ENCODE data around the gene ARHGAP35. TPM values are rescaled to one million over a fixed set of nuclear protein-coding genes. Genes with fewer than 3 reads are reported as not detected.
"Not testable (repeated sequence)": the region's sequence is repeated elsewhere in the genome, so short reads cannot be mapped to it uniquely, and the experiment has no call there.

ARHGAP35 gene
- total RNA-seq, 2 donors from 2014 or later = 22.7 to 30.0 TPM

GRCh38 chr19:46850228-46851203 lies 10.3 kb upstream of the ARHGAP35 start, which contains the start of gene AP2S1:
AP2S1 (minus strand) TSS chr19:46850846; CDS start chr19:46850766, 80 bp downstream.
- no peaks in the 10 kb centered on the region for H3K27me3 Mint-ChIP-seq (ENCODE audit: low read depth)
- no peaks in the 10 kb centered on the region for H3K9me3 Mint-ChIP-seq
- ATAC-seq (replicated peaks in 1 of 2) (peak; percentile 99), DNase-seq (peak; percentile 92 to 94)
- H3K4me1 Mint-ChIP-seq (ENCODE audit: low read depth) = peaks cover 26% of the 10 kb centered on the region
- peak within 1 kb of the TSS; percentile 41 for H3K27ac Mint-ChIP-seq
- peak within 1 kb of the TSS; percentile 85 to 92 for H3K4me3 Mint-ChIP-seq
- peaks cover 0 to 3% of the 10 kb centered on the region in 2 donors for H3K36me3 Mint-ChIP-seq (ENCODE audit: insufficient read depth in 2 of 2)

DNA sequence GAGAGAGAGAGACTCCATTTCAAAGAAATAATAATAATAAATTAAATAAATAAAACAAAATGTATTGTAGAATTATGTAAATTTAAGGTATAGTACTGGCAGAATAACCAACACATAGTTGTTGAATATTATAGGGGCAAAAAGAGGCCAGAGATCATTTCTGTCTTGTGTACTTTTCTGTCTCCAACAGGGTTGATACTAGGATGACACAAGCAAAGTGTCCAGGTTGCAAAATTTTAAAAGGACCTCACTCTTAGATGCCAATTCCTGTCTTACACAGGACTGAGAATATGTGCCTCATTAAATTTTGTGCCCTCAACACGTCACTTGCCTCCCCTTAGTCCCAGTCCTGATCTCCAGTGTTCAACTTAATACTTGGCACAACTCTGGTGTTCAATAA lies 8.0 kb upstream of the ARHGAP35 start:
- Mint-ChIP-seq H3K4me3 (no peak overlapping the region), H3K36me3 (ENCODE audit: insufficient read depth in 2 of 2) (no peaks in the 10 kb centered on the region), H3K27ac (no peak overlapping the region), H3K9me3 (no peaks in the 10 kb centered on the region), H3K4me1 (ENCODE audit: low read depth) (peaks cover 33% of the 10 kb centered on the region), H3K27me3 (ENCODE audit: low read depth) (no peaks in the 10 kb centered on the region)
- ATAC-seq (replicated peaks in 1 of 2) (no peak), DNase-seq (no peak)

DNA sequence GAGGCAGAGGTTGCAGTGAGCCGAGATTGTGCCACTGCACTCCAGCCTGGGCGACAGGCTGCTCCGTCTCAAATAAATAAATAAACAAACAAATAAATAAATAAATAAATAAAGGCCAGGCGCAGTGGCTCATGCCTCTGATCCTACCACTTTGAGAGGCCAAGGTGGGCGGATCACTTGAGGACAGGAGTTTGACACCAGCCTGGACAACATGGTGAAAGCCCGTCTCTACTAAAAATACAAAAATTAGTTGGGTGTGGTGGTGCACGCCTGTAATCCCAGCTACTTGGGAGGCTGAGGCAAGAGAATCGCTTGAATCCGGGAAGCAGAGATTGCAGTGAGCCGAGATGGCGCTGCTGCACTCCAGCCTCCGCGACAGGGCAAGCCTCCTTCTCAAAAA lies 6.1 kb upstream of the ARHGAP35 start:
- not testable (repeated sequence) for H3K9me3 Mint-ChIP-seq; DNase-seq; H3K27me3 Mint-ChIP-seq (ENCODE audit: low read depth); ATAC-seq (replicated peaks in 1 of 2); H3K36me3 Mint-ChIP-seq (ENCODE audit: insufficient read depth in 2 of 2); H3K4me3 Mint-ChIP-seq; H3K27ac Mint-ChIP-seq
- H3K4me1 Mint-ChIP-seq (ENCODE audit: low read depth) = peaks cover 34% of the 10 kb centered on the region

DNA sequence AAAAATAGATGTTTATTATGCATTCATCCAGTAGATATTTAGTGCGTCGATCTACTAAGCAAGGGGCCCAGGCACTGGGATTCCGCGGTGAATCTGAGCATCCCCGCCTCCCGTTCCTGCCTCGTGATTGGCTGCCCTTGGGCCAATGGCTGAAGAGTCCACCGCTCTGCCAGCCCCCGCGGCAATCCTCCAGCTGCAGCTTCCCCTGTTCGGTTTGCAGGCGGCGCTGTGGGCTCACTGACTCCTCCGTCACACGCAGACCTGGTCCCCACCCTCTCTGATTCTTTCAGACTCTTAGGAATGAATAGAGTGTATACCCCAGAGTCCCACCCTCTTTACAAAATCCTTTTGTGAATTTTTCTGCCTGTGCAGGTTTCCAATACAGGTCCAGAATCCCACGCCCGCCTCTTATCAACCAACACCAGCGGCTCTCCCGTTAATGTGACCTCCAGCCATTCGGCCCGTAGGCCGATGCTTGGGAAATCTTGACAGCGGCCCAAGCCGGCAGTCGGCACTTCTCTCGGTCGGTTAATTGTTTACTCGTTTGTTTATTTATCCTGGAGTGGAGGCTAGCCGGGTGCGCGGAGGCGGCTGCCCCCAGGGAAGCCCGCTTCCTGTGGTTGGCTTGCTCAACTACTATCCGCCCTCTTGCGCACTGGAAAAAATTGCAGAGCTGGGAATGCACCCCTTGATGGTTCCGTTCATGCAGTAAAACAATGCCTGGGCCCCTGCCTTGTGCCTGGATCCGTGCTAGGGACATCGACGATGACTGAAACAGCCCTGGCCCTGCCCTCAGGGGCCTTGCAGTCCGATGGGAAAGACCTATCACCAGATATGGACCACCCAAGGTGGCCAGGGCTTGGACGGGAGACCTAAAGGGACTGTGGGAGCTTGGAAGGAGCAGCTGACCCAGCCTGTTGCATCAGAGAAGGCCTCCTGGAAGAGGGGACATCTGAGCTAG lies 4.5 kb upstream of the ARHGAP35 start:
- no peaks in the 10 kb centered on the region for H3K27me3 Mint-ChIP-seq (ENCODE audit: low read depth)
- H3K27ac Mint-ChIP-seq = peak overlapping the region; percentile 22
- peaks cover 0 to 4% of the 10 kb centered on the region in 2 donors for H3K36me3 Mint-ChIP-seq (ENCODE audit: insufficient read depth in 2 of 2)
- H3K4me3 Mint-ChIP-seq = peak overlapping the region; percentile 80 to 87
- DNase-seq = peak; percentile 91 to 95
- no peaks in the 10 kb centered on the region for H3K9me3 Mint-ChIP-seq
- peaks cover 32% of the 10 kb centered on the region for H3K4me1 Mint-ChIP-seq (ENCODE audit: low read depth)
- peak; percentile 66 to 70 for ATAC-seq (replicated peaks in 1 of 2)

GRCh38 chr19:46859637-46860124 lies 1.1 kb upstream of the ARHGAP35 start:
- H3K9me3 Mint-ChIP-seq = no peaks in the 10 kb centered on the region
- H3K4me1 Mint-ChIP-seq (ENCODE audit: low read depth) = peaks cover 32% of the 10 kb centered on the region
- H3K27ac Mint-ChIP-seq = peak overlapping the region; percentile 72
- H3K4me3 Mint-ChIP-seq = peak overlapping the region; percentile 82 to 91
- peaks cover 0 to 4% of the 10 kb centered on the region in 2 donors for H3K36me3 Mint-ChIP-seq (ENCODE audit: insufficient read depth in 2 of 2)
- DNase-seq (no peak), ATAC-seq (replicated peaks in 1 of 2) (no peak)
- no peaks in the 10 kb centered on the region for H3K27me3 Mint-ChIP-seq (ENCODE audit: low read depth)

- Mint-ChIP-seq H3K27ac (peak overlapping the region; percentile 94), H3K4me3 (peak overlapping the region; percentile 82 to 91), H3K27me3 (ENCODE audit: low read depth) (no peaks in the 10 kb centered on the region), H3K36me3 (ENCODE audit: insufficient read depth in 2 of 2) (peaks cover 0 to 4% of the 10 kb centered on the region in 2 donors), H3K9me3 (no peaks in the 10 kb centered on the region), H3K4me1 (ENCODE audit: low read depth) (peaks cover 36% of the 10 kb centered on the region)
- peak; percentile 95 to 98 for DNase-seq
- peak; percentile 86 to 87 for ATAC-seq (replicated peaks in 1 of 2)
Observed at GRCh38 chr19:46860125-46860845, 512 bp upstream of the ARHGAP35 start.

- H3K4me3 Mint-ChIP-seq = no peak overlapping the region
- peaks cover 37% of the 10 kb centered on the region for H3K4me1 Mint-ChIP-seq (ENCODE audit: low read depth)
- H3K9me3 Mint-ChIP-seq = no peaks in the 10 kb centered on the region
- ATAC-seq (replicated peaks in 1 of 2) (no peak), DNase-seq (peak in 1 of 2 donors; percentile 21)
- H3K27ac Mint-ChIP-seq = no peak overlapping the region
- no peaks in the 10 kb centered on the region for H3K27me3 Mint-ChIP-seq (ENCODE audit: low read depth)
- H3K36me3 Mint-ChIP-seq (ENCODE audit: insufficient read depth in 2 of 2) = peaks cover 0 to 4% of the 10 kb centered on the region in 2 donors
Observed at GRCh38 chr19:46861691-46862502, 1.1 kb downstream of the ARHGAP35 start.

DNA sequence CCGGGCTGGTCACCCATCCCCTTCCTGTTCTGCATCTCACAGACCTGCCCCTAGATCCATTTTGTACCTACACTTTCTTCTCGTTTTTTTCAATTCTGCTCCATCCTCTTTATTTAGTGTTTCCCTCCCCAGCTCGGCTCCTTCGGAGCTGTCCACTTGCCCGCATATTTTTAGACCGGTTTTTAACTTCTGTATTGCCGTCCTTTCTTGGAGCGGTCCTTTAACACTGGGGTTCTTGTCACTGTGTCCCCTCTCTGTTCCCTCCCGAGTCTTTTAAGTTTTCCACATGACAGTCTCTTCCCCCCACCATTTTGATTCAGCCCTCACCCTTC lies 1.7 kb downstream of the ARHGAP35 start:
- Mint-ChIP-seq H3K4me1 (ENCODE audit: low read depth) (peaks cover 43% of the 10 kb centered on the region), H3K27ac (no peak overlapping the region), H3K36me3 (ENCODE audit: insufficient read depth in 2 of 2) (peaks cover 0 to 4% of the 10 kb centered on the region in 2 donors), H3K27me3 (ENCODE audit: low read depth) (no peaks in the 10 kb centered on the region), H3K9me3 (no peaks in the 10 kb centered on the region), H3K4me3 (no peak overlapping the region)
- ATAC-seq (replicated peaks in 1 of 2) (no peak), DNase-seq (no peak)

DNA sequence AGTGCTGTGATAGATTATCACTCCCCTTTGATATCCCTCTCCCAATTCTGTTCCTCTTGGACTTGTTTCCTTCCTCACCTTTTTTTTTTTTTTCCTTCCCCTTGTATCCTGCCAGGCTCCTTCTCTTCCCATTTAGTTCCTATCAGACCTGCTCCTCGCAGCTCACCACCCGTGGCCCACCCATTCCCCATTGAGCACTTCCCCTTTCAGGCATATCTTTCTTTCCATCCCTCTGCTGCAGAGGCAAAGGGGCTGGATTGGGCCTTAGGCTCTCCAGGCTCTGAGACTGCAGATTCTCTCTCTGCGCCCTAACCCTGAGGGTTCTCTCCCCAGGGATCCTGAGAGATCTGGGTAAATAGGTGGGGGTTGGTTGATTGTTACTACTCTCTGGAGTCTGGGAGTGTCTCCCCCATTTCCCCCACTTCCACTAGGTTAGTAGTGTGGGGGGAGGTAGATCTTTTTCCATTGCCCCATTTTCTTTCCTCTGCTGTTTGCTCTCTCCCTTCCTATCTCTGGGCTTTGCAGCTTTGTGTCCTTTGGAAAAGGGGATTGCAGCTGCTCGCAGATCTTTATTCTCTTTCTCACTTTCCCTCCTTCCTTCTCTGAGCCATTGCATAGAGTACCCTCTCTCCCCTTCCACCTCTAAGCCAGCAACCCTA lies 2.3 kb downstream of the ARHGAP35 start:
- H3K9me3 Mint-ChIP-seq = no peaks in the 10 kb centered on the region
- peaks cover 0 to 4% of the 10 kb centered on the region in 2 donors for H3K36me3 Mint-ChIP-seq (ENCODE audit: insufficient read depth in 2 of 2)
- no peak overlapping the region for H3K4me3 Mint-ChIP-seq
- no peak overlapping the region for H3K27ac Mint-ChIP-seq
- ATAC-seq (replicated peaks in 1 of 2) = no peak
- H3K4me1 Mint-ChIP-seq (ENCODE audit: low read depth) = peaks cover 49% of the 10 kb centered on the region
- no peaks in the 10 kb centered on the region for H3K27me3 Mint-ChIP-seq (ENCODE audit: low read depth)
- DNase-seq = no peak

GRCh38 chr19:46863818-46864629 lies 3.2 kb downstream of the ARHGAP35 start:
- no peak overlapping the region for H3K27ac Mint-ChIP-seq
- H3K9me3 Mint-ChIP-seq = no peaks in the 10 kb centered on the region
- peaks cover 0 to 4% of the 10 kb centered on the region in 2 donors for H3K36me3 Mint-ChIP-seq (ENCODE audit: insufficient read depth in 2 of 2)
- DNase-seq (no peak), ATAC-seq (replicated peaks in 1 of 2) (no peak)
- no peaks in the 10 kb centered on the region for H3K27me3 Mint-ChIP-seq (ENCODE audit: low read depth)
- peaks cover 51% of the 10 kb centered on the region for H3K4me1 Mint-ChIP-seq (ENCODE audit: low read depth)
- no peak overlapping the region for H3K4me3 Mint-ChIP-seq

Data from activated T-cell treated with anti-CD3 and anti-CD28 coated beads, Interleukin-2, amount 50 U/mL, for 72 hours (primary cell).